NCI-H1092 treated with DMSO at 0.1 percent for 48 hours (cell line): ENCODE data around the gene TMEM178B.

Experiments used
- DNase-seq: peaks from one replicate; lab custom pipeline; 2025; lab: John Stamatoyannopoulos, UW

The TMEM178B gene

GRCh38 chr7:141263983-141264382 lies 190.1 kb downstream of the TMEM178B start:
- DNase-seq, result no peak

GRCh38 chr7:141264511-141264910 lies 190.6 kb downstream of the TMEM178B start:
- DNase-seq, result no peak

DNA sequence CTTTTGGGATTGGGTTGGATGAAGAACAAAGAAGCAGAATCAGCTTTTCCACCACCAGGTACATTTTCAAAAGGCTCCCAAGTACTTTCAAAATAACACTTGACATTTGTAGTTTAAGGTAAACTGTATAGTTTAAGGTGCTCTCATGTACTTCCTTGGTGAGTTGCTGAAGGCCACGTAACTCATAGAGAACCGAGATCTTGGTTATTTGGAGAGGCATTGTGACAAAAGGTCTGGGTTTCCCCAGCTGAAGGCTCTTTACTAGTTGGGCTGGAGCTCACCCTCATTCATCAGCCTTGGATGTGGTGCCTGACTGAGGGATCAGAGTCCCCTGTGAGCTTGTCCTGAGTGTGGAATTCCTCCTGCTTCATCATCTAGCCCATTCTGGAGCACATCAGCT lies 191.8 kb downstream of the TMEM178B start:
- DNase-seq, result no peak

- no peak for DNase-seq
Observed at GRCh38 chr7:141268614-141269013, 194.8 kb downstream of the TMEM178B start.

DNA sequence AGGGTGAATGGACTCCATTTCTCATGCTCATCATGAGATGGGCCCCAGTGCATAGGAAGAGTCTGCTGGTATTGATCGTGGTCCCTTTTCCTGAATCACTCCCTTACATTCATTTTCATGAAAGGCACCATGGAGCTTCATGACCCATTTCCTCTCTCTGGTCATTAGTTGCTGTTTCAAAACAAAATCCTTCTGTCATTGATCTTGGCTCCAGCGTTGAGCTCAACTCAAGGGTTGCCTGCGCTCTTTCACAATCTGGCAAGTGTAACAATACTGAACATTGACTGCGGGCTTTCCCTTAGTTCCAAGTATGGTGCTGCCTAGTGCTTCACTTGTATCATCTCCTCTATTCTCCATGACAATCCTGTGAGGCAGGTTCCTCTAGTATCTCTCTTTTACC lies 197.6 kb downstream of the TMEM178B start:
- no peak for DNase-seq

- DNase-seq, result no peak
Observed at GRCh38 chr7:141272417-141272816, 198.6 kb downstream of the TMEM178B start.

DNA sequence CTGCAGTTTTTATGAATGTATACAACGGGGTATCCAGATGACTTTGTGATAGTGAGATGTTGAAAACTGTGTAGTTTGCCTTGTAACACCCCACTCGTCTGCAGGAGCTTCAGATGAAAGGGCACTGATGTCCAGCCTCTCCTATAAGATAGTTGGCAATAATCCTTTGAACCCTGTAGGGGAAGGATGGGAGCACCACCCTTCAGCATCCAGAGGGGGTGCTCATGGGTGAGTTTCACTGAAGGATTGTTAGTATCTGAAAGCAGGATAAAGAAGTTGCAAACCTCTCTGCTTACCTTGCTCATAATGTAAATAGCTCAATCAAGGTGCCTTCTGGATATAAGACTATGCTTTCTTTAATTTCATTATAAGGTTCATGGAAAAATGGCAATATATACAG lies 201.5 kb downstream of the TMEM178B start:
- DNase-seq, result no peak

DNA sequence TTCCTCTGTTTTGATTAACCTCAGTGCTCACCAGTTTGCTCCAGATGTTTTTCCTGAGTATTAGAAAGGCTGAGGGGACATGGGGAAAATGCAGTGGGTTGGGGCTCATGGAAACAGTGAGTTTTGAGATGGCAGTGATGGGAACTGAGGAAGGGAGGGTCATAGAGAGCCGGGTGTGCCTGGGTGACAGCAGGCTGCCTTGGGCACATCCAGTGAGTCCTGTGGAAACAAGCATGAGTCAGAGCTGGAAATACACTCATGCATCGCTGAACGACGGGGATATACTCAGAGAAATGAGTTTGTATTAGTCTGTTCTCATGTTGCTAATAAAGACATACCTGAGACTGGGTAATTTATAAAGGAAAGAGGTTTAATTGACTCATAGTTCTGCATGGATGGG lies 202.2 kb downstream of the TMEM178B start:
- DNase-seq, result no peak

DNA sequence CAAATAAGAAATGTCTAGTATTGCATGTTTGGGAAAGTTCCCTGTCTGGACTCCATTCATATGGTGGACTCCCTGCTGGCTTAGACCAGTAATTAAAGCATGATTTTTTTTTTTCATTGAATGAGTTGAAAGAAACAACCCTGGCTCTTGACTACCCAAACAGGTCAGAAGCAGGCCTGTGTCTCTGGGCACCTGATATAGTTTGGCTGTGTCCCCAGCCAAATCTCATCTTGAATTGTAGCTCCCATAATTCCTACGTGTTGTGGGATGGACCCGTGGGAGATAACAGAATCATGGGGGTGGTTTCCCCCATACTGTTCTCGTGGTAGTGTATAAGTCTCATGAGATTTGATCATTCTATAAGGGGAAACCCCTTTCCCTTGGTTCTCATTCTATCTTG lies 206.2 kb downstream of the TMEM178B start:
- peak; percentile 14 for DNase-seq

DNA sequence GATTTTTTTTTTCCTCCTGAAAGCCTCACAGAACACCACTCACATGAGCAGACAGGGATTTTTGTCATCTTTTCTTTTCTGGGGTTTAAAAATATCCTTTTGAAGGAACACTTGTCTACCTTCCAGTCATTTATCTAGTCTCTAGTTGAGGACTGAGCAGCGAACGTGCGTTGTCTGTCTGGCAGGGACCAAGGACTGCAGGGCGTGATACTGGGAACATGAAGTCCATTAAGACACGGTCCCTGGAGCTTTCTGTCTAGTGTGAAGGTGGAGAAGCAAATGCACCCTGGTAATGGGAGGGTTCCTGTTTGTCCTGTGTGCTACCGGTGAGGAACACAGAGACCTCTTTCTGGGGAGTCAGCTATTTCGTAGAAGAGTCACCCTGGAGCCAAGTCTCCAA lies 207.4 kb downstream of the TMEM178B start:
- no peak for DNase-seq

DNA sequence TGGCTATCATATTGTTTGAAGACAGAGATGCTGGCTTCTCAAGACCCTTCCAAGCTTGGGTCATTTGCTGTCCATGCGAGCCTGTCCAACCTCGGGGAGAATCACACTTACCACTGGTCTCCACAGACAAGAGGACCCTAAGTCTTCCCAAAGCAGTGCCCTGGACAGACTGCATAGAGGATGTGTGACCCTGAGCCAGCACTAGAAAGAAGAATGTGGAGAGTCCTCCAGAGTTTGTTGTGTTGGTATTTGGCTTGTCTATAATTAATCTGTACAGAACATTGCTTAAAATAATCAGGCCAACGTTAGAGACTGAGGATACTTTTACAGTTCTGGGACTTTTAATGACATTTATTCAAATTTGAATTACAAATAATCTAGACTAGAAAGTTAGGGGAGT lies 212.7 kb downstream of the TMEM178B start:
- DNase-seq, result no peak

GRCh38 chr7:141287936-141288335 lies 214.1 kb downstream of the TMEM178B start:
- DNase-seq, result no peak

DNA sequence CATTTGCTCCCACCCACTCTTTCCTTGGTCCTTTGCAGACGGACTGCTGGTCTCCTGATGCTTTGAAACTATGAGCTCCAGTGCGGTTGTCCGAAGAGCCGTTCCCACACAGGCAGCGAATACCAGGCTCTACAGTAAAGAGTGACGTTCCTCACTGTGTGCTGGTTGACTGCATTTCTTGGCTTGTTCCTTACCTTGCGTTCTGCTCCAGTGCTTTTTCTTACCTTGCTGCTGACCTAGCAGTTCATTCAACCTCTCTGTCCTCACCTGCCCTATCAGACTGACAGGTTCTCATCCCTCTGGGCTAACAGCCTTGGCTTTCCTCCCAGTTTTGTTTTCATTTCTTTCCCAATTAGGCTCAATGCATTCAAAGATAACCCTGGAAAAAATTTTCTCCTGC lies 214.8 kb downstream of the TMEM178B start:
- DNase-seq, result no peak

- DNase-seq, result no peak
Observed at GRCh38 chr7:141290365-141290764, 216.5 kb downstream of the TMEM178B start.

DNA sequence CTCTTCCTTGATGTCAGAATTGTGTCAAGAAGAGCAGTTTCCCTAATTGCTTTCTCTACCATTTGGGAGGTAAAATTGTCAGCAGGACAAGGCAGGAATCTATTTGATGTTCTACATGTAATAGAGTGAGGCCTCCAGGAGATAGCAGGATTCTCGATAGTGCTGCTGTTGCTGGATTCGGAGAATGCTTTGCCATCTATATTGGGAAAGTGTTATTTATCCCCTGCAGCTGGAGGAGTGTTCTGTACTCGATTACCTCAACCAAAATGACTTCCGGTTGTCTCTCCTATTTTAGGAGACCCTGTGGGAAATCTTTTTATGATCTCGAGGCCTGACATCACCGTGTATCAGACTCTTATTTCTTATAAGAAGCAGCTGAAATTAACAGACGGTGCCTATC lies 217.1 kb downstream of the TMEM178B start:
- no peak for DNase-seq

DNA sequence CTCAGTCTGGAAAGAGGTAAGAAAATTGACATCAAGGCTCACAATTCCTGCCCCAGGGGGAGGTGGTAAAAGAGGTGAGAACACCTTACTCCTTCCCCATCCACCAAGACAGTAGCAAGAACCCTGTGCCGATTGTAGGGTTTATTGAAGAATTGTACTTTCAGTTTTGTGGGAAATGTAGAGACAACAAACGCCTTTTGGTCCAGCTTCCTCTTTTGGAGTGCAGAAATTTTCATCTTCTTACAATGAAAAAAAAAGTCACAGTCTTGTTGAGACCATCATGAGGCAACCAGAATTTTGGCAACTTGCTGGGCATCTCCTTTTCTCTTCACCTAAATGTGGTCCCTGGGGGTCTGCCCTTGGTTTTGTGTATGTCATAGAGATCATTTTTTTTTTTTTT lies 217.7 kb downstream of the TMEM178B start:
- DNase-seq, result no peak

GRCh38 chr7:141294143-141294829 lies 220.4 kb downstream of the TMEM178B start:
- no peak for DNase-seq

- peak; percentile 43 for DNase-seq
Observed at GRCh38 chr7:141295367-141295895, 221.6 kb downstream of the TMEM178B start.

- no peak for DNase-seq
Observed at GRCh38 chr7:141300816-141301215, 227.0 kb downstream of the TMEM178B start.

- no peak for DNase-seq
Observed at GRCh38 chr7:141301544-141301943, 227.7 kb downstream of the TMEM178B start.

DNA sequence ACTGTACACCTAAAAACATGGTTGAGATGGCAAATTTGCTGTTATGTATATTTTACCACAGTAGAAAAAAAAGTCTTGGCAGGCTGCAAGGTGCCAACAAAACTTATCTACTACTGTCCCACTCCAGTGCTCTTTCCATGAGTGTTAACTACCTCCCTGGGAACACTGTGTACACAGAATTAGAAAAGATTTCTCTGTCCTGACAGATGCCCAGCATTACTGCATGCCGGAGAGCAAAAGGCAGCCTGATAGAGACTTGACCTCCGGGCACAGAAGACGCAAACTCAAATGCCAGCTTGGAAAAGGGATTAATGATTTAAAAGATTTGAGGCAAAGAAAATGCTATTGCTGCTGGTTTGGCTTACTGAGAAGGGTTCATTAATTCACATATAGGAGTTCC lies 228.8 kb downstream of the TMEM178B start:
- no peak for DNase-seq

GRCh38 chr7:141304291-141304690 lies 230.4 kb downstream of the TMEM178B start:
- DNase-seq, result no peak

DNA sequence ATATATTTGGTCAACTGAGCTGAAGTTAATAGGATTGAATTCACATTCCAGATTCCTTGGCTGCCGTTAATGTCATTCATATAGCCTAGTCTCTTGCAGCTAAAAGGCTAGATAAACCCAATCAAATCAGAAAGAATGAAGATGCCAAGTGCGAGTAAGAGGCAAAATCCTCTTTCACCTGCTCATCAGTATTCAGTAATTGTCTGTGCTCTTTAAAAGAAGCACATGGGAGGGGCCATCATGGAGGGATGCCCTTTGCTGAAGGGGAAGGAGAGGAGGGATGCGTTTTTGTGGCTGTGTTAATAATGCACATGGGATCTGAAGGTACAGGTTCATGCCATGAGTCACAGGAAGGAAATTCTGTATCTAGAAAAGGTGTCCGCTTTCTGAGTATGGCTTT lies 232.2 kb downstream of the TMEM178B start:
- DNase-seq, result no peak

- no peak for DNase-seq
Observed at GRCh38 chr7:141312395-141312794, 238.5 kb downstream of the TMEM178B start.
